HG02759 (cell line): ENCODE data around the gene FOXP1.

Source experiments
- ATAC-seq: cut with Tn5 transposase; IDR thresholded peaks from one replicate; pipeline ENCODE4 v1.9.1; 2021; ENCODE audit warnings: mild to moderate bottlenecking, moderate library complexity; ENCODE audit not compliant: unreplicated experiment

The FOXP1 gene

GRCh38 chr3:71511037-71511436 lies 72.5 kb downstream of the FOXP1 start:
- ATAC-seq, result no peak

DNA sequence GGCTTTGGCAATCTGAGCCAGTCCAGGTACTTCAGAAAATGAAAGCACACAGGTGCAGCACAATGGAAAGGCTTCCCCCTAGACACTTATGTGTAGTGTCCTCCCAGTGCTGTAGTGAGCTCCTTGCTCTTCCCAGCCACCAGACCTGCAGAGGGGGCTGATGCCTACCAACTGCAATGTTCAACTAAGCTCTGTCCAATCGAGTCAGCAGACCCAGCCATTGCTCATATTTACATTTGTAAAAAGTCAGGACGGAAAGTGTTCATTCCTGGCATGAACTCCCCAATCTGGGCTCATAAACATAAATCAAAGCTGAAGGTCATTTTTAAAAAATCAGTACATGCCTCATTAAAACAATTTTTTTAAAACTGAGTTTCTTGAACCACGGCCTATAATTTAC lies 73.0 kb downstream of the FOXP1 start:
- ATAC-seq, result no peak

- ATAC-seq, result no peak
Measured at GRCh38 chr3:71509066-71509465, 74.5 kb downstream of the FOXP1 start.

DNA sequence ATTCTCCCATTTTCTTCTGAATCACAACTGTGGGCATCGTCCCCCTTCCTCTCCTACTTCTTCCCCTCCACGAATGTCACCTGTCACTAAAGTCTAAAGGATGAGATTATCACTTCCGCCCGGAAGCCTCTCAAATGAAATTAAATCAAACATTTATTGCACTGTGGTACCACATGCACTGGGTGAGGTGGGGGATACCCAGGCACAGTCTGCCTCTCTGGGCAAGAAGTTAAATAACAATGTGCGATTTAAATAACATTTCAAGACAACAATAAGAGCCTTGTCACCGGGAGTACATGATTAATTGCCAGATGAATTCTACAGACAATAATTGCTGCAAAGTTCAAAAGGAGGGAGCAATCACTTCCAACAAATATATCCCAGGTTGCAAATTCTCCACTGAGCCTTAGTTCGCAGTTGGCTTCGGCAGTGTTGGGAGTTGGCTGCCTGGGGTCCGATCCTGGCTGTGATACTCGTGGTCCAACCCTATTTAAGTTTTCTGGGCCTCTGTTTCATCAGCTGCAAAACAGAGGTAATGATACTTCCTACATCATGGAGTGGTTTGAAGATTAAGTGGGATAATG lies 77.7 kb downstream of the FOXP1 start:
- no peak for ATAC-seq

GRCh38 chr3:71504250-71505036 lies 79.1 kb downstream of the FOXP1 start:
- no peak for ATAC-seq

DNA sequence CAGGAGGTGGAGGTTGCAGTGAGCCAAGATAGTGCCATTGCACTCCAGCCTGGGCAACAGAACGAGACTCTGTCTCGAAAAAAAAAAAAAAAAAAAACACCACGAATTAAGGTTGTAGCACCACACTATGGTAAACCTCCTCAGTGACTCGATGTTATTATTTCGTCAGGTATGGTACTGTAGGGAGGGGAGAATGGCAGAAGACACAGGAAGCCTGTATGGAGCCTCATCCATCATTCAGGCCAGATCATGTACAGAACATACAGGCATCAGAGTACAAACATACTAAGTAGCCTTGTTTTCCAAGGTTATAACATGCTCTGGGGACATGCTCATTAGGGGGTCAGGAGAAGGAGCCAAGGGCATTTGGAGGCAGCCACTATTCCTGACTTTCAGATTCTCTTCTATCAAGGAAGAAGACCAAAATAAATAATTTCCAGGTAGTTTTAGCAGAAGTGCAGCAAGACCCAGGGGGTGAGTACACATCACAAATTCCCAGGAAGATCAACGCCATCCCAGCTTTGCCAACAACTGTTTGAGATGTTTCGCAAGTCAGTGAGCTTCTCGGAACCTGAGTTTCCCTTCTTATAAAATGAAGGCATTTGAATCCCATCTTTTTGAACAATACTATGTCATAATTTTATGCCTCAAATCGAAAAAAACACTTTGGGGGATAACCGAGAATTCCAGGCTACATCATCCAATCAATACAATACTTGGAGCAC lies 79.8 kb downstream of the FOXP1 start:
- no peak for ATAC-seq

DNA sequence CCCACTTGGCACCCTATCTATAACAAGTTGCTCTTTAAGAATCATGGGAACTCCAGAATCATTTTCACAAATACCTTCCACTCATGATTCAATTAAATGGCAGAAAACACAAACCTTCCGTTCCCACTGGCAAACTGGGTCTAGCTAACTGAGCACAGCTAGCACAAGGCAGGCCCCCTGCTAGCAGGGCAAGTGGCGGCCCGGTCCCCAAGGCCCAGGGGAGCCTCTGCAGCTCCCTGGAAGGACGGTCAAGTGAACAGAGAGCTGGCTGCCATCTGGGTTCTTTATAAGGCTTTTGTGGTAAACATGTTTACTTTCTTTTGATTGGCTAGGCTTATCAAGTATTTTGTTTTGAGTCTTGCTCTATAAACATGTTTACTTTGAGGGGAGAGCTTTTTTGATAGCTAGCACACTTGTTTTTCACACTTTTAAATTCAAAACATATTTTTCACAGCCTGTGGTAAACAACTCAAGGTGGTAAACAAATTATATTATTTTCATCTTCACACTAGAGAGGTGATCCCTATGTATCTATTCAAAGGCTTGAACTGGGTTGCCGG lies 81.4 kb downstream of the FOXP1 start:
- ATAC-seq, result no peak

DNA sequence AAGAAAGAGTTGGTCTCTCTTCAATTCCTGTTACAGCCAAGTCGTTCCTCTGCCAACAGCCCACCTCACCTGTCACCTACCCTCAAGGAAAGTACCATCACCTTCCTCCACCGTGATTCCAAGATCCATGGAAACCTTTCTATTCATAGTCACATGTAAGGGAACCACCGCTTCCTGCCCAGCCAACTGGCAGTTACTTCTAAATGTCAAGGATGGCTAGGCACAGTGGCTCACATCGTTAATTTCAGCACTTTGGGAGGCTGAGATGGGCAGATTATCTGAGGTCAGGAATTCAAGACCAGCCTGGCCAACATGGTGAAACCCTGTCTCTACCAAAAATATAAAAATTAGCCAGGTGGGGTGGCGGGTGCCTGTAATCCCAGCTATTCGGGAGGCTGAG lies 82.8 kb downstream of the FOXP1 start:
- no peak for ATAC-seq

DNA sequence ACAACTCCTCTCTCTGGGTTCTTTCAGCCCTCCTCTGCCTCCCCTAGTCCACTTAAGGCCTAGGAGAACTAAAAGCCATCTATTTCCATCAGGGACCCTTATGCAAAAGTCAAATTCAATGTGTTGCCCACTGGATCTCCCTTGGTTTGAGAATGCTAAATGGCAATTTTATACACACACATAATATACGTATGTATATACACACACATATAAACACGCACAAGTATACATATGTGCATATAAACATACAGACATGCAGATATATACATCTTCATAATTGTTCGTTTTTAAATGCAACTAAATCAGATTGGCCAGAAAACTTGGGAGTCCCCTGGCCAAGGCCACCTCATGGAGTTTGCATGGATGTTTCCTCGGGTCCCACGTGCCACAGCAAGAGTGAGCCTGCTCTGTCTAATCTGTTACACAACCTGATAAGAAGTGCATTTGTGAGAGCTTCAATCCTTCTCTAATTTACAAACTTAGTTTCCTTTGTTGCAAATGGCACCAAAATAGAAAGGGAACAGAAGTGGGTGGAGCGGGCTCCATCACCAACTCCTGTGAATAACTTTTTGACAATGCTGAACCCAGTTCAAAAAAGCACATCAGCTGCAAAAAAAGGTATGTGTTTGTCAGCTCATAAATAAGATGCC lies 84.2 kb downstream of the FOXP1 start:
- ATAC-seq, result no peak

DNA sequence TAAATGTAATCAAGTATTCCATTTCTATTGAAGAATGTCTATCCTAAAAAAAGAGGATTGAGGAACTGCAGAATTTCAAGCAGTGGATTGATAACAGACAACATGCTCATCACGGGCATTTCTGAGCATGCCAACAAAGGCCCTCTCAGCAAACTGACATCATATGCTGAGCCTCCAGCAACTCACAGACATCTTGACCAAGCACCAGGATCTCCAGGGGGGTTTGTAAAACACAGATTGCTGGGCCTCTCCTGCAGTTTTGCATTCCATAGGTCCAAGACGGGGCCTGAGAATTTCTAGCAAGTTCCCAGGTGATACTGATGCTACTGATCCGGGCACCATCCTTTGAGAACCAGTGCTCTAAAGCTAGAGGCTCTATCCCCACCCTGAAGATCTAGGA lies 85.0 kb downstream of the FOXP1 start:
- ATAC-seq, result no peak

- ATAC-seq, result no peak
Measured at GRCh38 chr3:71497971-71498444, 85.5 kb downstream of the FOXP1 start.

DNA sequence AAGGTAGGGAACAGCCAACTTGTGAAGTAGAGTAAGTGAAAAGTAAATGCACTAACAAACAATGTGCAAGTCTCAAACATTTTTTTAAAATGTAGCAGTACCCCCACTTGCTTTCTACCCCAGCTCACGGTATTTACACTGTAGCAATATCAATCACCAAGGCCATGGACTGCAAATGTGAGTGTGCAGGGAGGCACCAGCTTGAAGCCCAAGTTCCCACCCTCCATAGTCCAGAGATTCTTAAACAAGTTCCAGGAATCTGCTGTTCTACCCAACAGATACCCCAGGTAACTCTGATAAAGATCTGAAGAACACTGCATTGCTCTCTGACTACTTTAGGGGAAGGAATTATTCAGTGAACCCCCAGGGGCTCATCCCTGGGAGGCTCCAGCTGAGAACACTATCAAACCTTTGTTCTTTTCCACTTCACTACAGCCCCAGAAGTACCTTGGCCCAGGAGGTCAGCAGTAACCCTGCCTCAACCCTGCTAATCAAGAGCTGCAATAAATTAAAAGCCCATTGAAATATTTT lies 86.1 kb downstream of the FOXP1 start:
- ATAC-seq, result no peak

DNA sequence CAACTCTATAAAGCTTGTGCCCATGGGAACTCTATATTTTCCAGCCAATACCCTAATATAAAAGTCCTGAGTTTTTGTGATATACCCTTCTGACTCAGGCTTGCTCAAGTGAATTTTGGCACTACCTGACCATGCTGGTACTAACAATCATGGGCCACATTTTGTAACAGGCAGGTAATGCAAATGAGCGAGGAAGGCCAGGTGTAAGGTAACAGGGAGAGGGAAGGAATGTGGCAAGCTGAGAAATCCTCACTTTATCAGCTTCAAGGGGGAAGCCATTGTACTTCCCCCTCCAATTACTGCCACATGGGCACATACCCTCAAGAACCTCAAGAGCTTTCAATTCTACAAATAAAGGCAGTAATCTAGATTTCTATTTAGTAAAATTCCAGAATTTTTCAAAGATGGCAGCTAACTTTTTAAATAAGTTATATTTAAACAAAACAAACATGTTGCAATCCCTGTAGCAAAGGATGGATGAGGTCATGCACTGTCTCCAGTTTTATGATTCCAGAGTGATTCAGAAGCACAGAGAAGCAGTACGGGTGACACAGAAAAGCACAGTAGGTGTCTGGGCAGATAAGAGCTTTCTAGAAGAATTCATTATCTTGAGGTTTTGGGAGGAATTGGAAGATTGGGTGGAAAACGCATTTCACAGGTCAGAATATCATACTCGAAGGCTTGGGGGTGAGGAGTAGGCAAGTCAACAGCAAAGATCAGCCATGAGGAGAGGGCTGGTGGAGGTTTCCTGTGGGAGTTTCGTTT lies 87.6 kb downstream of the FOXP1 start:
- peak; percentile 75 for ATAC-seq

- no peak for ATAC-seq
Measured at GRCh38 chr3:71494212-71494611, 89.3 kb downstream of the FOXP1 start.

- ATAC-seq, result no peak
Measured at GRCh38 chr3:71492974-71493771, 90.4 kb downstream of the FOXP1 start.

GRCh38 chr3:71492566-71492965 lies 91.0 kb downstream of the FOXP1 start:
- ATAC-seq, result no peak

- ATAC-seq, result no peak
Measured at GRCh38 chr3:71491154-71491752, 92.3 kb downstream of the FOXP1 start.

- no peak for ATAC-seq
Measured at GRCh38 chr3:71490692-71491091, 92.8 kb downstream of the FOXP1 start.

GRCh38 chr3:71489315-71489761 lies 94.2 kb downstream of the FOXP1 start:
- ATAC-seq, result no peak
